ENCODE measurements around the gene MRPL24. TPM values are rescaled to one million over a fixed set of nuclear protein-coding genes. Genes with fewer than 3 reads are reported as not detected.

Gene MRPL24
- total and polyA plus RNA-seq, 2 of the 13 experiments (the other 11 are each of a cell fraction or from before 2014, with no cell fraction given), result 38.1 to 42.9 TPM

DNA sequence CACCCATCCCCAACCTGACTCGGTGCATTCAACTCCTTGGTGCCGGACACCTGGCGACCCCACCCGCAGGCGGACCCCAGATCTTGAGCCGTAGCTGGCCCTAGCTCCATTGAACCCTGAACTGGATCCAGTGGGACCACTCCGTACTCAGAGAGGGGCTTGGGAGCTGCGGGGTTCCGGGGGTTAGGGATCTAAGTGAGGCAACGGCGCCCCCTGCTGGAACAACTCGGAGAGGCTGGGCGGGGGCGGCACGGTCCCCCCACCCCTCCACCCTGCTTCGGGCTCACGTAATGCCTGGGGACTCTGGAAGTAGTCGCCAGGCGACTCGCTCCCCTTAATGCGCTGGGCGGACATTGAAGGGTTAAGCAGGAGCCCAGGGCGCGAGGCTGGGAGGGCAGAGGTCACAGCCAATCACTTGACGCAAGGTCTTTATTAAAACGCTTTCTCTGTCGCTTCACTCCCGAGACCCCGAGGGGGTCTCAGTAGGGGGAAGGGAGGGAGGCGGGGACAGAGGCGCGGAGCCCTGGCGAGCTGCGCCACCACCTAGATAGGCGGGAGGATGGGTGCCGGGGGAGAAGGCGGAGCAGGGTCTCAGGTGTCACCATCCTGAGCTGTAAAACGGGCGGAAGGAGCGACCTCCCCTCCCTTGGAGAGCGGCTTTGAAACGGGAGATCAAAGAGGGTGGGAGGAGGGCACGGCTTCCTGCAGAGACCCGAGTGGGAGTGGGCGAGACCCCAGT lies 34.8 kb downstream of the MRPL24 start:
- POLR2A ChIA-PET, result interaction anchor here (1.1 to 3.2 kb wide), 6 partner anchors 15 to 45 kb away, joined by 3 to 20 read pairs (median 4); partner anchors contain the start of genes ISG20L2 and METTL25B
- DNase-seq (ENCODE audit: low spot score), result peak; percentile 23
- H3K9ac ChIP-seq (ENCODE audit: insufficient read depth, low read depth, low read length), result no peak overlapping the region; the same call in 1 of the 2 replicates
- TF ChIP-seq, protein P1, sequence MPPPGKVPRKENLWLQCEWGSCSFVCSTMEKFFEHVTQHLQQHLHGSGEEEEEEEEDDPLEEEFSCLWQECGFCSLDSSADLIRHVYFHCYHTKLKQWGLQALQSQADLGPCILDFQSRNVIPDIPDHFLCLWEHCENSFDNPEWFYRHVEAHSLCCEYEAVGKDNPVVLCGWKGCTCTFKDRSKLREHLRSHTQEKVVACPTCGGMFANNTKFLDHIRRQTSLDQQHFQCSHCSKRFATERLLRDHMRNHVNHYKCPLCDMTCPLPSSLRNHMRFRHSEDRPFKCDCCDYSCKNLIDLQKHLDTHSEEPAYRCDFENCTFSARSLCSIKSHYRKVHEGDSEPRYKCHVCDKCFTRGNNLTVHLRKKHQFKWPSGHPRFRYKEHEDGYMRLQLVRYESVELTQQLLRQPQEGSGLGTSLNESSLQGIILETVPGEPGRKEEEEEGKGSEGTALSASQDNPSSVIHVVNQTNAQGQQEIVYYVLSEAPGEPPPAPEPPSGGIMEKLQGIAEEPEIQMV (CRISPR knock-in tag; IDR thresholded peaks at IDR 0.05; ENCODE audit: low read depth), result no peak
- TF ChIP-seq ATF7-NPFF (CRISPR knock-in tag; IDR thresholded peaks at IDR 0.05; ENCODE audit: low read depth) (peak; percentile 24; the same call in 1 of the 2 replicates), ZBTB2 (CRISPR knock-in tag; IDR thresholded peaks at IDR 0.05; ENCODE audit: low read depth) (no peak), ZNF782 (CRISPR knock-in tag; IDR thresholded peaks at IDR 0.05; ENCODE audit: borderline replicate concordance) (no peak), ZMYM2 (CRISPR knock-in tag; IDR thresholded peaks at IDR 0.05) (peak; percentile 65; the same call in 1 of the 2 replicates), MIER2 (CRISPR knock-in tag; IDR thresholded peaks at IDR 0.05) (no peak), GATAD2A (CRISPR knock-in tag; IDR thresholded peaks at IDR 0.05) (peak; percentile 56; the same call in 1 of the 2 replicates), ZNF446 (CRISPR knock-in tag; IDR thresholded peaks at IDR 0.05) (no peak), PITX1 (CRISPR knock-in tag; IDR thresholded peaks at IDR 0.05) (0 out of 2 replicates have a peak, but pooled peaks have one; percentile 28), POLR2A (IDR thresholded peaks at IDR 0.05; ENCODE audit: insufficient read depth in 1 of 2, low read depth in 2 of 2, low read length in 2 of 2) (no peak), MED1 (CRISPR knock-in tag; IDR thresholded peaks at IDR 0.05) (no peak), CENPT (CRISPR knock-in tag; IDR thresholded peaks at IDR 0.05; ENCODE audit: low read depth) (no peak), STAG1 (CRISPR knock-in tag; IDR thresholded peaks at IDR 0.05) (peak; percentile 59), TEAD3 (CRISPR knock-in tag; optimal IDR thresholded peaks at IDR 0.05; ENCODE audit: borderline replicate concordance) (peak; percentile 6), ZNF564 (CRISPR knock-in tag; IDR thresholded peaks at IDR 0.05) (no peak)
- TF ChIP-seq, protein P2, sequence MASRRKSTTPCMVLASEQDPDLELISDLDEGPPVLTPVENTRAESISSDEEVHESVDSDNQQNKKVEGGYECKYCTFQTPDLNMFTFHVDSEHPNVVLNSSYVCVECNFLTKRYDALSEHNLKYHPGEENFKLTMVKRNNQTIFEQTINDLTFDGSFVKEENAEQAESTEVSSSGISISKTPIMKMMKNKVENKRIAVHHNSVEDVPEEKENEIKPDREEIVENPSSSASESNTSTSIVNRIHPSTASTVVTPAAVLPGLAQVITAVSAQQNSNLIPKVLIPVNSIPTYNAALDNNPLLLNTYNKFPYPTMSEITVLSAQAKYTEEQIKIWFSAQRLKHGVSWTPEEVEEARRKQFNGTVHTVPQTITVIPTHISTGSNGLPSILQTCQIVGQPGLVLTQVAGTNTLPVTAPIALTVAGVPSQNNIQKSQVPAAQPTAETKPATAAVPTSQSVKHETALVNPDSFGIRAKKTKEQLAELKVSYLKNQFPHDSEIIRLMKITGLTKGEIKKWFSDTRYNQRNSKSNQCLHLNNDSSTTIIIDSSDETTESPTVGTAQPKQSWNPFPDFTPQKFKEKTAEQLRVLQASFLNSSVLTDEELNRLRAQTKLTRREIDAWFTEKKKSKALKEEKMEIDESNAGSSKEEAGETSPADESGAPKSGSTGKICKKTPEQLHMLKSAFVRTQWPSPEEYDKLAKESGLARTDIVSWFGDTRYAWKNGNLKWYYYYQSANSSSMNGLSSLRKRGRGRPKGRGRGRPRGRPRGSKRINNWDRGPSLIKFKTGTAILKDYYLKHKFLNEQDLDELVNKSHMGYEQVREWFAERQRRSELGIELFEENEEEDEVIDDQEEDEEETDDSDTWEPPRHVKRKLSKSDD (CRISPR knock-in tag; IDR thresholded peaks at IDR 0.05; ENCODE audit: low read depth), result no peak
- TF ChIP-seq, protein P3, sequence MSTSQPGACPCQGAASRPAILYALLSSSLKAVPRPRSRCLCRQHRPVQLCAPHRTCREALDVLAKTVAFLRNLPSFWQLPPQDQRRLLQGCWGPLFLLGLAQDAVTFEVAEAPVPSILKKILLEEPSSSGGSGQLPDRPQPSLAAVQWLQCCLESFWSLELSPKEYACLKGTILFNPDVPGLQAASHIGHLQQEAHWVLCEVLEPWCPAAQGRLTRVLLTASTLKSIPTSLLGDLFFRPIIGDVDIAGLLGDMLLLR (CRISPR knock-in tag; IDR thresholded peaks at IDR 0.05), result 0 out of 2 replicates have a peak, but pooled peaks have one; percentile 25
- TF ChIP-seq, protein P4, sequence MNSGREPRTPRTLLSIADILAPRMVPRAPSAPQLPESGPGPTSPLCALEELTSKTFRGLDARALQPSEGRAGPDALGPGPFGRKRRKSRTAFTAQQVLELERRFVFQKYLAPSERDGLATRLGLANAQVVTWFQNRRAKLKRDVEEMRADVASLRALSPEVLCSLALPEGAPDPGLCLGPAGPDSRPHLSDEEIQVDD (CRISPR knock-in tag; IDR thresholded peaks at IDR 0.05; ENCODE audit: borderline replicate concordance), result 0 out of 2 replicates have a peak, but pooled peaks have one; percentile 44

More for the DNA sequence above, 34.8 kb downstream of the MRPL24 start:
- FAIRE-seq, result no peak
- H4K20me1 ChIP-seq (ENCODE audit: insufficient read depth, low read length), result no peaks in the 10 kb centered on the region
- H3K36me3 ChIP-seq (replicated peaks in 1 of 2; ENCODE audit: control insufficient read depth in 1 of 2, insufficient read depth in 2 of 2, low read length in 2 of 2), result no peaks in the 10 kb centered on the region
- under 1% methylated on average over 21 of the region's 45 CpGs for WGBS (ENCODE audit: low lambda C conversion rate)
- H3K4me3 ChIP-seq (replicated peaks in 1 of 3; ENCODE audit: insufficient read depth in 1 of 3, low read depth in 2 of 3, low read length in 3 of 3), result peak overlapping the region; percentile 41 to 66 (median 52)
- peak; percentile 53 for ATAC-seq
- in situ Hi-C loops (cut with HindIII; ENCODE audit: extremely low pct_ligation_motif_present, low pct_unique_long_range_greater_than_20kb) (no loop called here), intact Hi-C loops (cut with micrococcal nuclease; ENCODE audit: unreplicated experiment) (loop anchor here (1.0 kb wide), 1 partner anchor 17 kb away; no protein-coding TSS in a partner anchor)
- H3K4me1 ChIP-seq (ENCODE audit: insufficient read depth, low read length), result peaks cover 25% of the 10 kb centered on the region
- no TSS peak for BruUV-seq (replicated peaks)
- H3K27ac ChIP-seq (ENCODE audit: extremely low read length, insufficient read depth, low read length), result no peak overlapping the region
- peaks cover 11 to 79% of the 10 kb centered on the region in 2 experiments for H3K27me3 ChIP-seq (ENCODE audit: control insufficient read depth in 1 of 2, insufficient read depth in 2 of 2, low read length in 2 of 2)
- H3K9me3 ChIP-seq (ENCODE audit: low read length), result no peaks in the 10 kb centered on the region
- peak overlapping the region; percentile 91 for H3K4me2 ChIP-seq (ENCODE audit: low read depth, low read length)
- H3K79me2 ChIP-seq (ENCODE audit: insufficient read depth, low read length), result no peaks in the 10 kb centered on the region
- H2AFZ ChIP-seq (ENCODE audit: low read length), result no peak overlapping the region
- CTCF ChIA-PET (ENCODE audit: low intra/inter-chr PET ratio, low total read pairs), result interaction anchor here (0.7 to 3.0 kb wide), 3 partner anchors 13 to 20 kb away, joined by 3 to 30 read pairs (median 6); no protein-coding TSS in a partner anchor

All from HepG2 (cell line).